ENCODE measurements around the gene SYNDIG1L. TPM values are rescaled to one million over a fixed set of nuclear protein-coding genes. Genes with fewer than 3 reads are reported as not detected.
"Not testable (repeated sequence)": the region's sequence is repeated elsewhere in the genome, so short reads cannot be mapped to it uniquely, and the experiment has no call there.

The SYNDIG1L gene
- total RNA-seq, 1 experiment from 2014 or later = not detected

DNA sequence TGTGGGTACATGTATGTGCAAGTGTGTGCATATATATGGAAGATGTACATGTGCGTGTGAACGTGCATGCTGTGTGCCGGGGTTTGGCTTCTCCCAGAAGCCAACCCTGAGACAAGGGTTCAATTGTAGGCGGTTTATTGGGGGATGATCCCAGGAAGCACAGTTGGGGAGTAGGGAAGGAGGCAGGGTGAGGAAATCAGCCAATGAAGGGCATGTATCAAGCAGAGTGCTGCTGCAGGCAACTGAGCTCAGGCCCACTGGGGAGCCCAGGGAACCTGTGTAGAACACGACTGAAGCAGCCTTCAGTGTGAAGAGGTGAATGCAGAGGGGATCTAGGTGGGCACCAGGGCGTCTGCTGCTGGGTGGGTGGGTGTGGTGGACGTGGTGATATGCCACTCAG, 21.6 kb downstream of the SYNDIG1L start:
- DNase-seq (ENCODE audit: extremely low read depth, low read depth) = no peak

DNA sequence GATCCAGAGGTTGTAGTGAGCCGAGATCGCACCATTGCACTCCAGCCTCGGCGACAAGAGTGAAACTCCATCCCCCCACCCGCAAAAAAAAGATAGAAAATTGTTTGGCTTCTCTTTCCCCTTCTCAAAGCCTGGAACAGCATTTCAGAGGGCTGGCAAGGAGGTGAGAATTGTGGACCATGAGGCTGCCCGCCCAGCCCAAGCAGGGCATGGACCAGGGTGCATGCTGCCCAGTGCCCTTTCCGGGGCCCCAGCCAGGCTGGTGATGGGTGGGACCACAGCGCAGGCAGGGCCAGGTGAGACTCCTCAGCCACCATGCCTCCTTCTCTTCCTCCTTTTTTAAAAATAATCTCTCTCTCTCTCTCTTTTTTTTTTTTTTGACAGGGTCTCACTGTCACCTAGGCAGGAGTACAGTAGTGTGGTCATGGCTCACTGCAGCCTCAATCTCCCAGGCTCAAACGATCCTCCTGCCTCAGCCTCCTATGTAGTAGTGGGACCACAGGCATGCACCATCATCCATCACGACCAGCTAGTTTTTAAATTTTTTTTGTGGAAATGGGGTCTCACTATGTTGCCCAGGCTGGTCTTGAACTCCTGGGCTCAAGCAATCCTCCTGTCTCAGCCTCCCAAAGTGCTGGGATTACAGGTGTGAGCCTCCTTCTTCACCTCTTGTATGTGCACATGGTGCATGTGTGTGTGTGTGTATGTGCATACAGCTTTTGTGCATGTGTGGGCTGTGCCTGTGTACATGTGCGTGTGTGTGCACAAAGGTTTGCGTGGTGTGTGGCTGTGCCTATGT, 22.2 kb downstream of the SYNDIG1L start:
- no peak for DNase-seq (ENCODE audit: extremely low read depth, low read depth)

DNA sequence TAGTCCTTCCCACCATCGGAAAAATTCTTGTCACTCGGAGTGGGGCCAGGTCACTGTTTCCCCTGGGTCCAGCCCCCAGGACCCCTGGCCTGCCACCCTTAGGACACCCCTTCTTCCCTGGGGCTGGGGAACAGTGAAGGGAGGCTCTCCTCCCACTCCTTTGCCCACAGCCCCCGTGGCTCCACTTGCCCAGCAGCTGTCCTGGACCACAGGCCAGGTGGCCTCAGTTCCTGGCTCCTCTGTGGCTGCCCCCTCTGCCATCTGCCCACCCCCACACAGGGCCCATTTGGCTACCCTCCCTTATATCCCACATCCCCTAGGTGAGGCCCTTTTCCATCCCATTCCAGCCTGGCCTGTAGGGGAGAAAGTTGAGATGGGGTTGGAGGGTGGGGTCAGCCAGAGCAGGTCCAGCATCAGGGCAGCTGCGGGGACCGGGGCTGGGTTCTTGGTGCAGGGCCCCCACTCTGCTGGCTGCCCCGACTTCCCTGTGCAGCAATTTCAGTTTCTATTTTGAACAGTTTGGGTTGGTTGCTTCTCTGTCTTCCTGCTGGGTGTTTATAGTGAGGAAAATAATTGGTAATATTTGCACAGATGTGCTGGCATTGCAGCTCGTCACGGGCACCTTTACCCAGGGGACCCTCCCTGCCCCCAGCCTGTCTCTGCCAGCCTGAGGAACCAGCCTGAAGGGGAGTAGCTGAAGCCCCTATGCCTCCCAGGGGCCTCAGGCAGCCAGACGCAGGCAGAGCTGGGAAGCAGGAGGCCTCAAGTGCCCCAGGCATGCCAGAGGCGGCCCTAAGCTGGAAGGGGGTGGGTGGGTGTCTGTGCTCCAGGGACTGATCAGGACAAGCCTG, 23.4 kb downstream of the SYNDIG1L start:
- DNase-seq (ENCODE audit: extremely low read depth, low read depth) = no peak

DNA sequence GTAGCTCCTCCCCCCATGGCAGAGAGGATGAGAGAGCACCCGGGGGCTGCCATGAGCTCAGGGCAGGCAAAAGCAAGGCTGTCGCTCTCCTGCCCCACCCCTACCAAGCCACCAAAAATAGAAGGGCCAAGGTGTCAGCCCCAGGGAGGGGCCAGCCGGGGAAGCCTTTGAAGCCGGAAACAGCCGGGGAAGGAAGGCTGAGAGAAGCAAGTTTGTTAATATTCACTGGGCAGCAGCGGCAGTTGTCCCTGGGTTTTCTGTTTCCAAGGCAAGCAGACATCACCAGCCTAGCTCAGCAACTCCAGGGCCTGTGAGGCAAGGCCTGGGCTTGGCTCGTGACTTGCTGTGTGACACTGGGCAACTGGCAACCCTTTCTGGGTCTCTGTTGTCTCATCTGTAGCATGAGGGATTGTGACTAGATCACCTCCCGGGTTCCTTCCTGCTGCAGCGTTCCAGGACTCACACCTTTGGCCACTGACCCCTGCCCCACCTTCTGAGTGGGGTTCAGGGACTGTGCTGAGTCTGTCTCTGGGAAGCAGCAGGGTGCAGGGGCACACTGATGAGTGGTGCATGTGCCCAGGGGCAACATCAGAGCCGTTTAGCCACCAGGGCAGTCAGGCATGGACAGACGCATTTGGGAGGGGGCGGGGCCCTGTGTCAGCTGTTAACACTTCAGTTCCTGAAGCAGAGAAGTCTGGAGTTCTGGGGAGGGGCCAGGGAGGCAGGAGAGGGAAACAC, 24.3 kb downstream of the SYNDIG1L start:
- no peak for DNase-seq (ENCODE audit: extremely low read depth, low read depth)

DNA sequence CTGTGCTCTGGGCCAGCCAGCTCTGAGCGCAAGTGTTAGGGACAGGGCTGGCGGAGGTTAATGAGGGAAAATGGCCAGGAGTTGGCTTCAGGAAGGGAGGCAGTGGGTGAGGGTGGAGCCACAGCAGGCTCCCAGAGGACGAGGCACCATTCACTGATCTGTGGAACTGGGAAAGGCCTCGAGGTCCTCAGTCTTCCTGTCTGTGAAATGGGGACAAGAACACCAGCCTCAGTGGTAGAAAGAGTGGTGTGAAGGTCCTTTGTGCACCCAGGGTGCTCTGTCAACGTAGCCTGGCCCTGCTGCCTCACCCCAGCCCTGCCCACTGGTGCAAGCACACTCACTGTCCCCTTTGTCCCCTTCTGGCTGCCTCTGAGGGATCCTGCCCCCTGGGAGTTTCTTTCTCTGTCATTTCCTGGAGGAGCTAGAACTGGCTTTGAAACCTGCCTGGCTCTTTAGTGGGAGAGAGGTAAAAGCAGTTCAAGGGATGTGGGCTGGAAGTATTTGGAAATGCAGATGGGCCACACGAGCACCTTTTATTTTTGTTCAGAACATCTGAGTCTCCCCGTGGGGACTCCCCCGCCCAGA, 25.0 kb downstream of the SYNDIG1L start:
- DNase-seq (ENCODE audit: extremely low read depth, low read depth) = no peak

DNA sequence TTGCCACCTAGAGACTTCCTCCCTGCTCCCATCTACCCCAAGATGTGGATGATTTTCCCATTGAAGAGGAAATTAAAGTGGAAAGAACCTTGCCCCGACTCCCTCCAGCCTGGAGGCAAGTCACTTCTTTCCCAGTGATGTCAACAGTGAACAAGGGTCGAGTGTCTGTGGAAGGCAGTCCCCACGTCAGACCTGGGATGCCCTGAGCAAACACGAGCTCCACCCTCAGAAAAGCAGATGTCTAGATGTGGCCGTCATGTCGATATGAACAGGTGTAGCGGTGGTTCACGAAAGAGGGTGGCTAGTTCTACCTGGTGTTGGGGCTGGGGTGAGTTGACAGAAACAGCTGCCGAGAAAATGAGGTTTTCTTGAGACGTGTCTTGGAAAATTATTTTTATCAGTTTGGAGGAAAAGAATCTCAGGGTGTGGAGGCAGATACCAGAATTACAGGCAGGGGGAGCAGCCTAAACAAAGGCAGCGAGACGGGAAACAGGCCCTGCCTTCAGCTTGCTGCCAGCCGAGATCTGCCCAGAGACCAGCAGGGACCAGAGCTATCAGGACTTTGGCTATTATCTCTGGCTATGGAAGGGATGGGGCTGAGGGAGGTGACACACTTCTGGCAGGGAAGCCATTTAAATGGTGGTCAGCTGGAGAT, 25.9 kb downstream of the SYNDIG1L start:
- DNase-seq (ENCODE audit: extremely low read depth, low read depth) = no peak

DNA sequence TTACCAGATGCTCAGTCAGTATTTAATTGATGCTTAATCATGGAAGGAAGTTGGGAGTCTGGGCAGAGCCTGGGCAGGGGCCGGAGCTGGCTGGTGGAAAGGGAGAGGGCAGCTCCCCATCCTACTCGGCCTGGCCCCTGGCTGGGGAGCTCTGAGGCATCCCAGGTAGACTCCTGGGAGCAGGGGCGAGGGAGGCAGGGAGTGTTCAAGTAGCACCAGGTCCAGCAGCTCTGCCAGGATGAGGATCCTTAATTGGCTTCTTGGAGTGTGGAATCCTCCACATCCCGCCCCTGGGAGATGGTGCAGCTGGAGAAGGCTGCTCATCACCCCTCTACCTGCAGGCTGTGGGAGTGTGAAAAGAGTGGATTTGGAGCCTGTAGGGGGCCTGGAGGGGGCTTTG, 30.9 kb downstream of the SYNDIG1L start:
- no peak for DNase-seq (ENCODE audit: extremely low read depth, low read depth)

DNA sequence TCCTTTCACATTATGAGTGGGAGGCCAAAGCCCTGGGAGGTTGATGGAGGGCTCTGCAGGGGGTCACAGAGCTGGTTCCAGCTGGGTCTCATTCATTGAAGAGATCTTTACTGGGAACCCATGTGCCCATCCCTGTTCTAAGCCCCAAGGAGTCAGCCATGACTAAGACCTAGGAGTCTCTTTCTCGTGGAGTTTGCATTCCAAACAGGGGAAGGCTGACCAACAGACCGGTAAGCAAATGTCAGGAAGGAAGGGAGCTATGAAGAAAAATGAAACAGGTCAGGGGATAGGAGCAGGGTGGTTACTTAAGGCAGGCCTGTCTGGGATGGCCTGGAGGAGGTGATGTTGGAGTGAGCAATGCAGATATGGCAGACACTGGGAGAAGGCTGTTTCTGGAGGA, 31.5 kb downstream of the SYNDIG1L start:
- no peak for DNase-seq (ENCODE audit: extremely low read depth, low read depth)

DNA sequence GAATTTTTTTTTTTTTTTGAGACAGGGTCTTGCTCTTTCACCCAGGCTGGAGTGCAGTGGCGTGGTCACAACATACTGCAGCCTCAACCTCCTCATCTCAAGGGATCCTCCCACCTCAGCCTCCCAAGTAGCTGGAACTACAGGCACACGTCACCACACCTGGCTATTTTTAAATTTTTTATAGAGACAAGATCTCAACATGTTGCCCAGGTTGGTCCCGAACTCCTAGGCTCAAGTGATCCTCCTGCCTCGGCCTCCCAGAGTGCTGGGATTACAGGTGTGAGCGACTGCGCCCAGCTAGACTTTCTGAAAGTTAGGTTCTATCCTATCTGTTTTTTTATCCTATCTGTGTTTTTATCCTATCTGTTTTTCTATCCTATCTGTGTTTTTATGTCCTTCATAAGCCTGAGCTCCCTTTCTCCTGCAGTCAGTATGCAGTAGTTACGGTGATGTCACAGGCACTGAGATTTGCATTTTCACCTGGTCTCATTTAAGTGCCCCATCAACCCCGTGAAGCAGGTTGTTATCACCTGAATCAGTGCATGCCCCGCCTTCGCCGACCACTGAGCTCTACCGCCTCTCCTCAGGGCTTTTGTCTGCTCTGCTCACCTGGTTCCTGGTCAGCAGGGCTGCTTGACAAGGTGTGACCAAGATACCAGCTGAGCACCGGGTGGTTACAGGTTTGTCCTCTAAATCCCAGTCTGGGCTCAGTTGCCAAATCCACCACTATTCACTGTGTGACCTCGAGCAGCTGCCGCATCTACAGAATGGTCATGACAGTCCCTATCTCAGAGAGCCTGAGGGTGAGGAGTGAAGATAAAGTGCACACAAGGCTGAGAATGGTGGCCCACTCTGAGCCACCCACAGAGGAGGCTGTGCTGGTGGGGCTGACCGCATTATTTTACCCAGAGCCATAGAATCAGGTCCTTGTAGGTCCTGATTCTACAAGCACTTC, 33.1 kb downstream of the SYNDIG1L start:
- no peak for DNase-seq (ENCODE audit: extremely low read depth, low read depth)

DNA sequence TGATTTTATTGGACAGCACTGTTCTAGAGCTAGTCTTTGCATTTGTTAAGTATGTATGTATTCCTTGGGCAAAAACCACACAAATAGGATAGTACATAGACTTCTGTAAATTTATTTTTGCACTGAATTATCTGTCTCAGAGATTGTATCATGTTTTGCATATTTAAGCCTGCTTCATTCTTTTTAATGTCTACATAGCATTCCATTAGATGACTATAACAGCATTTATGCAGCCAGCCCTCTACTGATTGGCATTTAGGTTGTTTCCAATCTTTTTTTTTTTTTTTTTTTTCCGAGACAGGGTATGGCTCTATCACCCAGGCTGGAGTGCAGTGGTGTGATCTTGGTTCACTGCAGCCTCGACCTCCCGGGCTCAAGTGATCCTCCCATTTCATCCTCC, 34.5 kb downstream of the SYNDIG1L start:
- no peak for DNase-seq (ENCODE audit: extremely low read depth, low read depth)

DNA sequence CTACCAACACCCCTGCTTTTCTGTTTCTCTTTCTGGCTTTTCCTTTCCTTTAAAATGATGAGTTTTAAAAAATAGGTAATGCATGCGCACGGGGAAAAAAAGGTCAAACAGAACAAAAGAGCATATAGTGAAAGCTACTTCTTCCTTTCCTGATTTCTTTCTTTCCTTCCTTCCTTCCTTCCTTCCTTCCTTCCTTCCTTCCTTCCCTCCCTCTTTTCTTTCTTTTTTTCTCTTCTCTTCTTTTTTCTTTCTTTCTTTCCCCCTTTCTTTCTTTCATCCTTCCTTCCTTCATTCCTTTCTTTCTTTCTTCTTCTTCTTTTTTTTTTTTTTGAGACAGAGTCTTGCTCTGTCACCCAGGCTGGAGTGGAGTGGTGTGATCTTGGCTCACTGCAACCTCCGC, 35.5 kb downstream of the SYNDIG1L start:
- not testable (repeated sequence) for DNase-seq (ENCODE audit: extremely low read depth, low read depth)

DNA sequence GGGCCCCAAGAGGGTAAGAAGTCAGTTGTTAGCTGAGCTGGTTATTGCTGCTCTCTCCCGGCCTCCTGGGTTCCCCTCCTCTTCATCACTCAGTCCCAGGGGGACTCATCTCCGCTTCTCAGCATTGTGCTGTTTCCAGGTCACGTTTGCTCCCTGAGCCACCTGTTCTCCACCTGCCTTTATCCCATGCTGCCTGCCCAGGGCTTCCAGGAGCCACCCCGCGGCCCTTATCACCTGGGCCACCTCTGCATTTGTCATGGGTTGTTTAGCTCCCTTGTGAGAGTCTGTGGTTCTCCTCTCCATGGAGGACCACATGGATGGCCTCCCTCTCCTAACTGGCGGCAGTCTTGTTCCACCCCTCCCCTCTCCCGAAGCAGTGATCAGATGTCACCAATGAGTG, 36.0 kb downstream of the SYNDIG1L start:
- no peak for DNase-seq (ENCODE audit: extremely low read depth, low read depth)

DNA sequence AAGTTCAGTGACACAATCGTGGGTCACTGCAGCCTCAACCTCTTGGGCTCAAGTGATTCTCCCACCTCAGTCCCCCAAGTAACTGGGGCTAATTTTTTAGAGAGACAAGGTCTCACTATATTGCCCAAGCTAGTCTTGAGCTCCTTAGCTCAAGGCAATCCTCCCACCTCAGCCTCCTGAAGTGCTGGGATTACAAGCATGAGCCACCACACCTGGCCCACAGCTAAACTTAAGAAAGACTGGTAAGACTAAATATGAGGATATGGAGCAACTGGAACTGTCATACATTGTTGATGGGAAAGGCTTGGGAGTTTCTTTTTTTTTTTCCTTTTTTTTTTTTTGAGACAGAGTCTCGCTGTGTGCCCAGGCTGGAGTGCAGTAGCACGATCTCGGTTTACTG, 43.8 kb downstream of the SYNDIG1L start:
- DNase-seq (ENCODE audit: extremely low read depth, low read depth) = no peak

DNA sequence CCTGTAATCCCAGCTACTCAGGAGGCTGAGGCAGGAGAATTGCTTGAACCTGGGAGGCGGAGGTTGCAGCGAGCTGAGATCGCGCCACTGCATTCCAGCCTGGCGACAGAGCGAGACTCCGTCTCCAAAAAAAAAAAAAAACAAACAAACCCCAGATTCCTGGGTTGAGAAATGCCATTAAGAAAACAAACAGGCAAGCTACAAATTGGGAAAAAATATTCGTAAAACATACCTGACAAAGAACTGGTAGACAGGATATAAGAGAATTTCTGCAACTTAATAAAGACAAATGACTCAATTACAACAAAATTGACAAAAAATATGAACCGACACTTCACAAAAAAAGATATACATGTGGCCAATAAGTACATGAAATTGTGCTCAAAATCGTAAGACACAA, 44.4 kb downstream of the SYNDIG1L start:
- not testable (repeated sequence) for DNase-seq (ENCODE audit: extremely low read depth, low read depth)

DNA sequence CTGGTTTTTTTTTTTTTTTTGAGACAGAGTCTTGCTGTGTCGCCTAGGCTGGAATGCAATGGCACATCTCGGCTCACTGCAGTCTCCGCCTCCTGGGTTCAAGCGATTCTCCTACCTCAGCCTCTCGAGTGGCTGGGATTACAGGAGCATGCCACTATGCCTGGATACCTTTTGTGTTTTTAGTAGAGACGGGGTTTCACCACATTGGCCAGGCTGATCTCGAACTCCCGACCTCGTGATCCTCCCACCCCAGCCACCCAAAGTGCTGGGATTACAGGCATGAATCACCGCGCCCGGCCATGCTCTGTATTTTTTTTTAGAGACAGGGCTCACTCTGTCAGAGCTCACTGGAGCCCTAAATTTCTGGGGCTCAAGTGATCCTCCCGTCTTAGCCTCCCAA, 45.2 kb downstream of the SYNDIG1L start:
- DNase-seq (ENCODE audit: extremely low read depth, low read depth) = no peak

DNA sequence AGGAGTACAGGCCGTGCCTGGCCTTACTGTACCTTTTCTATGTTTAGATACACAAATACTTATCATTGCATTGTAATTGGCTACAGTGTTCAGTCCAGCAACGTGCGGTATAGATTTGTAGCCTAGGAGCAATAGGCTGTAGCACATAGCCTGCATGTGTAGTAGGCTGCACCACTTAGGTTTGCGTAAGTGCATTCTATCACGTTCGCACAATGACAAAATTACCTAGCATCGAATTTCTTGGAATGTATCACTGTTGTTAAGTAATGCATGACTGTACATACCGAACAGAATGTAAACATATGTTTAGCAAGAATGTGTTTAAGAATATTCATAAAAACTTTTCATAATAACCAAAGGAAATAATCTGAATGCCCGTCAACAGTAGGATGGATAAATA, 45.8 kb downstream of the SYNDIG1L start:
- DNase-seq (ENCODE audit: extremely low read depth, low read depth) = peak; percentile 17

DNA sequence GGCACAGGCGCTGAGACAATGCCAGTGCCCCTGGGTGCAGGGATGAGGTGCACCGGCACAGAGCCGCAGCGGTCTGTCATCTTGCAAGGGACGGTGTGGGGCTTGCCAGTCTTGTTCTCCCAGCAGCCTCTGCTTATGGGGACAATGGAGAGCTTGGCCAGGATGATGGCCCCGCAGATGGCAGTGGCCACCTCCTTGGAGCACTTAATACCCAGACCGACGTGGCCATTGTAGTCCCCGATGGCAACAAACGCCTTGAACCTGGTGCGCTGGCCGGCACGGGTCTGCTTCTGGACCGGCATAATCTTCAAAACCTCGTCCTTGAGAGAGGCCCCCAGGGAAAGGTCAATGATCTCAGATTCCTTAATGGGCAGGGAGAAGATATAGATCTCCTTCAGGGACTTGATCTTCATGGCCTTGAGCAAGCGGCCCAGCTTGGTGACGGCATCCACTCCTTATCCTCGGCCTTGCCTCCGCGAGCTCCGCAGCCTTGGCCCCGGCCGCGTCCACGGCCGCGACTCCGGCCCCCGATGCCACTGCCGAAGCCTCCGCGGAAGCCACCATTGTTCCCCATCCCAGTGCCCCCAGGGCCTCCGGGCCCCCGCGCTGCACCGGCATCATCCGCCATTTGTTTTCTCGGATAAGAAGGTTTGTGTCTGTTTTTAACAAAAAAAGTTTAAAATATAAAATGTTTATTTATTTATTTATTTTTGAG, 47.9 kb downstream of the SYNDIG1L start:
- DNase-seq (ENCODE audit: extremely low read depth, low read depth) = no peak

DNA sequence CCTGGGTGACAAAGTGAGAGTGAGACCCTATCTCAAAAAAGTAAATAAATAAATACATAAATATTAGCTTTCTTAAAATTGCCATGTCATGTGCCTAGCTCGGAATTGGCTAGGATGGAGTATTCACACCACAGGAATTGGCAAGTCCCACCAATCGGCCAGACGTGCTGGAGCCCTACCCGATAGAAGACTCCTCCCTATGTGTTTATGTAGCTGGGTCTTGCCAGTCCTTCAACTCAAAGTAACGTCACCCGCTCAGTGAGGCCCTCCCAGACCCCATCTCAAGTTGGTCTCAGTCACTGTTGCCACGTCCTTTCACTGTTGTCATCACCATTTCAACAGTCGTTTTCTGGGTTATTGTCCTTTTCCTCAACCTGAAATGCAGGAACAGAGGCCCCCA, 57.6 kb downstream of the SYNDIG1L start:
- no peak for DNase-seq (ENCODE audit: extremely low read depth, low read depth)

DNA sequence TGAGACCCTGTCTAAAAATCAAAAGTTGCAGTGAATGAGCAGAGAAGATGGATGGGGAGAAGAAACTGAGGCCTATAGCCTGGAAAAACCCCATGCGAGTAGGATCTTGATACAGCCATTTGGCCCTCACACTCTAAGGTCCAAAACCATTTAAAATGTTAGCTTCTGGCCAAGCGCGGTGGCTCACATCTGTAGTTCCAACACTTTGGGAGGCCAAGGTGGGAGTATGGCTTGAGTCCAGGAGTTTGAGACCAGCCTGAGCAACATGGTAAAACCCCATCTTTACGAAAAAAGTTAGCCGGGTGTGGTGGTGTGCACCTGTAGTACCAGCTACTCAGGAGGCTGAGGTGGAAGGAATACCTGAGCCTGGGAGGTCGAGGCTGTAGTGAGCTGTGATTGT, 58.0 kb downstream of the SYNDIG1L start:
- DNase-seq (ENCODE audit: extremely low read depth, low read depth) = no peak

All from NCI-H460 (cell line).